Measurements from ENCODE around the gene GJB1.
"Not testable (repeated sequence)": the region's sequence is repeated elsewhere in the genome, so short reads cannot be mapped to it uniquely, and the experiment has no call there.

GJB1 gene

GRCh38 chrX:71252221-71252620, 29.2 kb downstream of the GJB1 start:
- TF ChIP-seq CTCF (IDR thresholded peaks at IDR 0.05; ENCODE audit: low read depth, low read length, missing control alignments) = no peak
- no peak for DNase-seq (ENCODE audit: low read depth)
- no peak overlapping the region; the same call in 1 of the 2 replicates for H3K4me3 ChIP-seq (ENCODE audit: low read depth, low read length)

DNA sequence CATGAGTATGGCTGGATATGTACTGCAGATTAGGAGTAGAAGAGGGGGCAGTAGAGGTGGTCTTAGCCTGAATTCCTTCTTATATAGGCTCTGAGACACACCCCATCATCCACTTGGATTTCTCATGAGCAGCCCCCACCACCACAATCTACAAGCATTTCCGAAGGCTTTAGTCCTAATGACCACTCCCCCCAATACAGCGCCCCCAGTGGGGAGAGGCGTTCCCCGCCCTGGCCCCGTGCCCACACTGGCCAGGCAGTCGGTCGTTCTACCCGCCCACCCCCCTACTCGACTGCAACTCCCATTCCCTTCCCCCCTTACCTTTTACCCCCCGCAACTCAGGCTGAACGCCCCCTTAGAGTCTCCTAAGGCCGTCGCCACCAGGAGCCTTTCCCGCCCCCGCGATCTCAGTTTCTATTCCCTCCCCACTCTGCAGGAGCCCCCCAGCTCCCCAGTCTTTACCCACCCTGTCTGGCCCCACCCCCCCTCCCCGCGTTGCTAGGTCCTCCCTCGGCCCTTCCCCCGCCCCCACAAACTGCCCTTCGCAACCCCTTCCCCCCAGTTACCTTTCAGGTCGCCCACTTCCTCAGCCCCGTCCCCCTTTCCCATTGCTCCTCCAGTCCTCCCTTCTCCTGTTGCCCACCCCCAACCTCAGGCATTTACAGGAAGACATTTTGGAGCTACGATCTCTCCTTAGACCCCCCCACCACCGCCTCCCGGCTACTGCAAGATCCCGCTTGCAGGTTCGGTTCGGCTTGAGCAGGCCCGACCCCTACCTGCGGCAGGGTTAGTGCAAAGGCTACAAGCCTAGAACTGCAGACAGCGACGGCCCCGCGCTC, 30.4 kb downstream of the GJB1 start:
- H3K4me3 ChIP-seq (ENCODE audit: low read depth, low read length) = peak overlapping the region; percentile 83
- no peak for DNase-seq (ENCODE audit: low read depth)

GRCh38 chrX:71254092-71254963, 31.3 kb downstream of the GJB1 start, which contains the start of gene ZMYM3:
Gene ZMYM3 (minus strand): TSS chrX:71254140. CDS start chrX:71253255, 885 bp downstream.
- TF ChIP-seq CTCF (IDR thresholded peaks at IDR 0.05; ENCODE audit: low read depth, low read length, missing control alignments) = no peak
- H3K4me3 ChIP-seq (ENCODE audit: low read depth, low read length) = peak within 1 kb of the TSS; percentile 83
- peak; percentile 41 for DNase-seq (ENCODE audit: low read depth)

More for the DNA sequence above, 30.4 kb downstream of the GJB1 start:
- TF ChIP-seq CTCF (IDR thresholded peaks at IDR 0.05; ENCODE audit: low read depth, low read length, missing control alignments) = peak; percentile 62

DNA sequence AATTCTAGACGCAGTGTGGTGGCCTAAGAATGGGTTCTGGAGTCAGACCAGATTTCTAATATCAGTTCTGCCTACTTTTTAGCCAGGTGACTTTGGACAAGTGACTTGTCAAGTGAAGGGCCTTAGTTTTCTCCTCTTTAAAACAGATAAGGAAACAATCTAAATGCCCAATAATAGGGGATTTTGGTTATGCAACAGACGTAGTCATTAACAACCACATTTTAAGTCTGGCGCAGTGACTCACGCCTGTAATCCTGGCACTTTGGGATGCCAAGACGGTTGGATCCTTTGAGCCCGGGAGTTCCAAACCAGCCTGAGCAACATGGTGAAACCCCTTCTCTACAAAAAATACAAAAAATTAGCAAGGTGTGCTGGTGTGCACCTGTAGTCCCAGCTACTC, 33.0 kb downstream of the GJB1 start:
- no peak for TF ChIP-seq CTCF (IDR thresholded peaks at IDR 0.05; ENCODE audit: low read depth, low read length, missing control alignments)
- no peak overlapping the region for H3K4me3 ChIP-seq (ENCODE audit: low read depth, low read length)
- DNase-seq (ENCODE audit: low read depth) = no peak

DNA sequence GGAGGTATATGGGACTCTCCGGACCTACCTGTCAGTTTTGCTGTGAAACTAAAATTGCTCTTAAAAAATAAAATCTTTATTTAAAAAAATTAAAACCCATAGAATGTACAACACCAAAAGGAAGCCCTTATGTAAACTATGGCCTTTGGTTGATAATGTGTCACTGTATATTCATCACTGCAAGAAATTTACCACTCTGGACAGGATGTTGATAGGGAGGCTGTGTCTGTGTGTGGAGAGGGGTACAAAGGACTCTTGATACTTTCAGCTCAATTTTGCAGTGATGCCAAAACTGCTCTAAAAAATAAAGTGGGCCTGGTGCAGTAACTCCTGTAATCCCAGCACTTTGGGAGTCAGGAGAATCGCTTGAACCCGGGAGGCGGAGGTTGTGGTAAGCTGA, 33.8 kb downstream of the GJB1 start:
- DNase-seq (ENCODE audit: low read depth) = no peak
- TF ChIP-seq CTCF (IDR thresholded peaks at IDR 0.05; ENCODE audit: low read depth, low read length, missing control alignments) = no peak
- H3K4me3 ChIP-seq (ENCODE audit: low read depth, low read length) = no peak overlapping the region

GRCh38 chrX:71268624-71269023, 45.6 kb downstream of the GJB1 start:
- not testable (repeated sequence) for DNase-seq (ENCODE audit: low read depth); H3K4me3 ChIP-seq (ENCODE audit: low read depth, low read length)

- DNase-seq (ENCODE audit: low read depth) = no peak
- no peak overlapping the region for H3K4me3 ChIP-seq (ENCODE audit: low read depth, low read length)
- TF ChIP-seq CTCF (IDR thresholded peaks at IDR 0.05; ENCODE audit: low read depth, low read length, missing control alignments) = no peak
Observed at GRCh38 chrX:71269801-71270395, 46.9 kb downstream of the GJB1 start.

GRCh38 chrX:71272313-71272712, 49.3 kb downstream of the GJB1 start:
- not testable (repeated sequence) for DNase-seq (ENCODE audit: low read depth); H3K4me3 ChIP-seq (ENCODE audit: low read depth, low read length)
